Endometrium (tissue), 2 donors: ENCODE data around the gene FGF22.

Source experiments
- FAIRE-seq: peaks from 2 replicates; lab custom pipeline; 2012; peaks lifted over from hg19 to GRCh38; lab: Jason Lieb, UNC
- donor health status: control.
- donor health status: control.

FGF22 gene

GRCh38 chr19:644363-644762 is 4.7 kb downstream of the FGF22 start:
- no peak for FAIRE-seq

GRCh38 chr19:644789-645188 is 5.1 kb downstream of the FGF22 start:
- no peak for FAIRE-seq

GRCh38 chr19:645912-646778 is 6.5 kb downstream of the FGF22 start:
- FAIRE-seq: no peak

DNA sequence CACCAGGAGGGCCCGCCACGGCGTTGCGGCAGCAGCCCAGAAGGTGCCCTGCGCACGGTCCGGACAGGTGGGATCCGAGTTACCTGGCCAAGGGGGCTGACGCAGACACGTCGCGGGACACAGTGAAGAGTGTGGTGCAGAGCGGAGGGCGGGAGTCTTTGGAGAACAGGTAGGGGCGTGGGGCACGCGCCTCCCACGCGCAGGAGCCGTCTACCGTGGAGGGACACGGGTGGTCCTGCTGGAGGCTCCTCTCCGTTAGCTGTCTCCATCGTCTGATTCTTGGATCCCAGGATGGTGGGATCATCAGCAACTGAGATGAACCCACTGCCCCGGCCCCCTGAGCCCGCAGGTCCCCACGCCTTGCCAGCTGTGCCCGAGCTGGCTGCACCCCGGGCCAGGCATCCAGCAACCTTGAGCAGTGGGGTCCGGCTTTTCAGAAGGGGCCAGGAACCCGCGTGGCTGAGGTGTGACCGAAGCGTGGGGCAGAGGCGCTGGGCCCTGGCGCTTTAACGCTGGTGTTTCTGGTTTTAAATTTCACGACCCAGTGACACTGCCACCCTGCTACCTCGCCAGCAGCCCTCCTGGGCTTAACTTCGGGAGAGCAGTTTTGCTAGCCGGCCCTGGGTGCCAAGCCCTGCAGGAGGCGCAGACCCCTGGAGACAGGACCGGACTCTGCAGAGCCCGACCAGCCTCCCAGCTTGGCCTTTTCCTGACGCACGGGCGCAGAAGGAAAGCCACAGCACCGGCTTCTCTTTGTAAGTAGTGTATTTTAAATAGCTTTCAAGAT is 7.3 kb downstream of the FGF22 start:
- FAIRE-seq: no peak

- FAIRE-seq: no peak
Observed at GRCh38 chr19:647566-648284, 8.0 kb downstream of the FGF22 start.

- FAIRE-seq: no peak
Observed at GRCh38 chr19:648305-648704, 8.6 kb downstream of the FGF22 start.

GRCh38 chr19:648904-649801 is 9.5 kb downstream of the FGF22 start:
- no peak for FAIRE-seq

DNA sequence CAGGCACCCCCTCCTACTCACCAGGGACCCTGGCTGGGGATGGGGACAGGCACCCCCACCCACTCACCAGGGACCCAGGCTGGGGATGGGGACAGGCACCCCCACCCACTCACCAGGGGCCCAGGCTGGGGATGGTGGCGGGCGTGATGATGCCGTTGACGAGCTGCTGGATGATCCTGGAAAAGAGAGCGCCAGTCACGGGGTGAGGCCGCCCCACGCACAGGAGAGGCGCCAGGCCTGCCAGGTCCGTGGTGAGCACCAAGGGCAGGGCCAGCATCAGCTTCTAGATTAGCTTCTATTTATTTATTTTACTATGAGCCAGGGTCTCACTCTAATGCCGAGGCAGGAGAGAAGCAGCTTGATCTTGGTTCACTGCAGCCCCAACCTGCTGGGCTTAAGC is 10.4 kb downstream of the FGF22 start:
- no peak for FAIRE-seq

- no peak for FAIRE-seq
Observed at GRCh38 chr19:651114-651818, 11.6 kb downstream of the FGF22 start.

- no peak for FAIRE-seq
Observed at GRCh38 chr19:651991-652390, 12.3 kb downstream of the FGF22 start.

- FAIRE-seq: no peak
Observed at GRCh38 chr19:652467-653389, 13.0 kb downstream of the FGF22 start.

GRCh38 chr19:653425-653824 is 13.7 kb downstream of the FGF22 start:
- FAIRE-seq: no peak

DNA sequence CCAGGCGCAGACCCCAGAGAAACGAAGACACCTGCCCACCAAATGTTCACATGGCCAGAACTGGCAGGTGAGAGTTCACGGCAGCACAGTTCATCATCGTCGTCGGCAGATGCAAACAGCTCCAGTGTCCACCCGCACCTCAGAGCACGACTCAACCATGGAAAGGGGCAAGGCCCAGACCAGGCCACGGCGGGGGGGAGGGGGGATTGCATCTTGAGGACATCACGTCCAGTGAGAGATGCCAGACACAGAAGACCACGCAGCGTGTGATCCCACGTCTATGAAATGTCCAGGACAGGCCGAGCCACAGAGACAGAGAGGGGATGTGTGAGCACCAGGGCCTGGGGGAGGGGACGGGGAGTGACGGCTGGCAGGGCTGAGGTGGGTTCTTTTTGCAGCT is 16.0 kb downstream of the FGF22 start:
- no peak for FAIRE-seq

- no peak for FAIRE-seq
Observed at GRCh38 chr19:656751-657559, 17.3 kb downstream of the FGF22 start.

- no peak for FAIRE-seq
Observed at GRCh38 chr19:657611-658010, 17.9 kb downstream of the FGF22 start.

- FAIRE-seq: no peak
Observed at GRCh38 chr19:658059-658839, 18.6 kb downstream of the FGF22 start.

DNA sequence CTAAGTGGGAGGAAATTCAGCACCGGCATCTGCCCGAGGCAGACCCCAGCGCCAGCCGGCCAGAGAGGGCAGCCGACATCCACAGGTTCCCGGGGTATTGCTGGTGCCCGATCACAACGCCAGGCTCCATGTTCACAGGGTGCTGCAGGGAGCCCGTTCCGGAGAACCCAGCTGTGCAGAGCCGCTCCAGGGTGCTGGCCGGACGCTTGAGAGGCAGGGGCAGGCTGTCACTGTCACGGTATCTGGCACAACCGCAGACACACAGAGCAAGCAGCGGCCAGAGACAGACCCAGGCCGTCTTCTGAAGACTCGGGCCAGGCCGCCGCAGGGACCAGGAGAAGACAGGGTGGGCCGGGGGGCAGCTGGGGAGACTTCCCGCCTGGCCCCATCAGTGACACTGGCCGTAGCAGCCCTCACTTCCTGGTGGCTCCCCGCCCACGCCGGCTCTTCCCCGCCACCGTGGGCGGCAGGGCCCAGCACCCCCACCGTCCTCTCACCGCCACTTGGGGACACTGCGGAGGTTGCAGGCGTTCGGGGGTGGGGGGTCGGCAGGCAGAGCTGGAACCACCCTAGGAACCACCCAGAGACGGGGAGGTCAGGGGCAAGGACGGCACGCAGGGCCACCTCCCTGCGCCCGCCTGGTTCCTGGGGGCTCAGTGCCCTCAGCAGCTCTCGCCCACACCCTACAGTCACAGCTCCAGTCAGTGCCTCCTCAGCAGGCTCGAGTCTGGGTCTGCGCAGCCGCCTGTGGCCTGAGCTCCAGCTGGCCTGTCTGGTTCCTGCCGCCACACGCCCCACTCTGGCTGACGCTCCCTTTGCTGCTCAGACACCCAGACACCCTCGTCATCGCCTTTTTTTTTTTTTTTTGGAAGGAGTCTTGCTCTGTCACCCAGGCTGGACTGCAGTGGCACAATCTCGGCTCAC is 19.5 kb downstream of the FGF22 start:
- no peak for FAIRE-seq
